ENCODE results near the gene CYTIP.

CYTIP gene

DNA sequence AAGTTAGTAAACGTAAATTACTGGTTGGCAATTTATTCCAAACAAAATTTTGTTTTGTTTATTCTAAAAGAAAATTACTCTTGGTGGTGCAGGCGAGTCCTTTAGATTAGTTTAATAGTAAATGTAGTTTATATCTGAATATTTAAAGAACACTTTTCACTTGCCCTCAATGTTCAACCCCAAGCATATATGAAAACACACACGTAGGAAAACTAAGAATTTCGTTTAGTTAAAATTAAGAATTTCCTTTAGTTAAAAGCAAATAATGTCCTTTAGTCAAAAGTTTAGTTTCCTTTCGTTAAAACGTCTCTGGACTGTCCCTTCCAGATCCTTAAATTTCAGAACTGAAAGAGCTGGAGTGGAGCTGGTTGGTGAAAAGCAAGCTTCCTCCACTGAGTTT is 19.1 kb upstream of the CYTIP start:
- no peak for DNase-seq (ENCODE audit: low read depth)

- no peak for DNase-seq (ENCODE audit: low read depth)
These were observed 17.0 kb upstream of the CYTIP start for GRCh38 chr2:157460897-157461296.

GRCh38 chr2:157460384-157460837 is 16.5 kb upstream of the CYTIP start:
- no peak for DNase-seq (ENCODE audit: low read depth)

DNA sequence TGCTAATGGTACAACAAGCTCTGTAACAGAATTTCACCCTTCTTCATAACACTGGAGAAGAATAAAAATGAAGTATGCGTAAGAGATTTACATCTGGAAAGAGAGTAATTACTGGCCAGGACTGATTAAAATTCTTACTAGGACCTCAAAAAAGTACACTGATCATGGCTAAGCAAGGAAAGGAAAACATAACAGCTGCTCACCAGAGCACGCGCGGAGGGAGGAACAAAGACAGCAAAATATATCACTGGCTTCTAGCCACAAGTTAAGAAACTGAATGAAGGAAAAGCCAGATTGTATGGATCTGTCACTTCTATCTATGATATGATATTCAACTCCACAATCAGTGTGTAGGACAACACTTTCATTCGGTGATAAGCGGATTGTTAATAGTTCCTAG is 15.6 kb upstream of the CYTIP start:
- DNase-seq (ENCODE audit: low read depth), result no peak

DNA sequence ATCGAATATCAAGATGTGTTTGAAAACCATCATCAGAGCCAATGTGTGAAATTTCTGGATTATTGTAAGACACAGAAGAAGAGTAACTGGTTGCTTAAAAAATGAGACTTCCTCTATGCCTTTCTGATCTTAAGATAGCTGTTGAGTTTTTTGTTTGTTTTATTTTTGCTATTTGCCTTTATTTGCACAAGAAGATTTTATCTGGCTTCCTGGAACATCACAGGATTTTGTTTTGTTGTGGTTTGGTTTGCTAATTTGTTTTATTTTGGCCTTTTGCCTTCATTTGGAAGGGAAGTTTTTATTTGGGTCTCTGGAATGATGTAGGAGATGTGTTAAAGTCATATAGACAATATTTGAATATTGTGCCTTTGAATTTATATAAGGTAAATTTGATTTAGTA is 3.9 kb upstream of the CYTIP start:
- no peak for DNase-seq (ENCODE audit: low read depth)

DNA sequence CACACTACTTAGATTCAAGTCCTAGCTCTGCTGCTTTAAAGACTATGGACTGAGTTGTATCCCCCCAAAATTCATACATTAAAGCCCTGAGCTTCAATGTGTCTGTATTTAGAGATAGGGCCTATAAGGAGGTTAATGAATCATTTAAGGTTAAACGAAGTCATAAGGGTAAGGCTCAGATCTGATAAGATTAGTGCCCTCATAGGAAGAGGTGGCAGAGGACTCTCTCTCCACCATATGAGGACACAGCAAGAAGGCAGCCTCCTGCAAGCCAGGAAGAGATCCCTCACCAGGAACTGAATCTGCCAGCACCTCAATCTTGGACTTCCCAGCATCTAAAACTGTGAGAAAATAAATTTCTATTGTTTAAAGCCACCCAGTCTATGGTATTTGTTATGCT is 3.1 kb upstream of the CYTIP start:
- DNase-seq (ENCODE audit: low read depth), result no peak

- DNase-seq (ENCODE audit: low read depth), result no peak
These were observed 752 bp upstream of the CYTIP start for GRCh38 chr2:157444641-157445040.

DNA sequence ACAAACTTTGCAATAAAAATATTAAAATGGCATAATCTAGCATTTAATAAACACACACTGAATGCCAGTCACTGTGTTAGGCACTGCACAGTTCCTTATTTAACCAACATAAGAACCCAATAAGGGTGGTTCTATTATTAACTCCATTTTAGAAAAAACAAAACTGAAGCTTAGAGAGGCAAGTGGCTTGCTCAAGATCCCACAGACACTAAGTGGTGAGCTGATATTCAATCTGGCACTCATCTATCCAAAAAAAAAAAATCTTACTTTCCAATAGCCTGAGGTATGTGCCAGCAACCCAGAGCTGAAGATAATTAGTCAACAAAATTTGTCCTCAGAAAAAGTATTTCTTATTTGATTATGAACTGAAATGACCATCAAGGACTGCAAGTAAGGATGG is 799 bp downstream of the CYTIP start:
- DNase-seq (ENCODE audit: low read depth), result no peak

DNA sequence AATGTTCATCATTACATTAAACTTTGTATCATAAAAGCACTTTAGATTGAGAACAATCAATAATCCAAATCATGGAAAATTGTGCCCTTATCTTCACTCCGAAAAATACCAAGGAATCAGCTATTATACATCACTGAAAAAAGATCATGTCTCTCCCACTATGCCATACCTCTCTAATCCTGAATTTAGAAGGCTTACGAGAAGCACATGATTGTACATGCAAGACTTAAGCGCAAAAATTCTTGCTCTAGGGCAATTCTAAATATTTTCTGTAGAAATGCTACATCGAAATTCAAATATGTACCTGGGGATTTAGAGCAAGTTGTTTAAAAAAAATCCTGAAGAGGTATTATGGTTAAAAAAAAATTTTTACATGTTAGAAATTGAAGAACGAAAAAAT is 1.3 kb downstream of the CYTIP start:
- no peak for DNase-seq (ENCODE audit: low read depth)

DNA sequence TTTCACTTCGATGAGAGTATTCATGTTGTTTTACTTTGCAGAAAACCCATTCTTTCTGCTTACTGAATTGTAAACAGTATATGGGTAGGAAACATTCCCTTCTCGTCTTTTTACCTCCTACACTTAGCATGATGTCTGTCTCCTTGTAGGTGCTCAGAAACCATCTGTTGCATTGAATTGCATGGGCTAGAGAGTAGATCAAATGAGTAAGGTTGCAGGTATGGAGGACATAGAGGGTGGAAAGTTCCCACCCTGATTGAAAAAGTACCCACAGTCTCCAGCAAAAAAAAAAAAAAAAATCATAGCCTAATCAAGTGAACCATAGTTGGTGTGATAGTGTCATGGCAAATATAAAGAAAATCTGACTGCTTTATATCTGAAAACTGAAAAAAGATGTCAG is 1.7 kb downstream of the CYTIP start:
- no peak for DNase-seq (ENCODE audit: low read depth)

- DNase-seq (ENCODE audit: low read depth), result no peak
These were observed 2.8 kb downstream of the CYTIP start for GRCh38 chr2:157441072-157441454.

DNA sequence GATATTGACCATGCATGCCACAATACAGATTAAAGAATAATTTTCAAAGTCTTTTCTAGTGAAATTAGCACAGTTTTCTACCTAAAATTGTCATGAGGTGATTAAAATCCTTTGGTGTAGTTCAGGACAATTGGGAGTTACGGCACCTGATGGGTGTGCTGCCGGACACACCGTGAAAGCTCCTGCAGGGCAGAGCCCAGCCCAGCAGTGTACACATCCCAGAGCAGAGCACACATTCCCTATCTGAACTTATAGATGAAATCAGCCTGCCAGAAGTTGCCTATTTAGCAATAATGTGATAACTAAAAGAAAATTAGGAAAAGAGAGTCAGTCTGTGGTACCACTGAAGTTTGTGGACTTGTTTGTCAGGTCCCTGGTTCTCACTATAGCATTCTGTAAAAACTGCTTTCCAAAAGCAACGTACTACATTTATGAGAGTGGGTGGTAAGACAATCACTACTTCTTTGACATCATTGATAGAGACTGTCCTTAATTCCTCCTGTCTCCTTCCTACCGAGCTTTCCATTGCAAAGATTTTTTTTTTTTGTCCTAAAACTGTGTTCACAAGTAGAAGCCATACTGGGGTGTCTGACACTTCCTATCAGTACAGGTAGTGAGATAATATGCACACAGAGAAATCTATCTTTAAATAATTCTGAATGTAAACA is 3.4 kb downstream of the CYTIP start:
- no peak for DNase-seq (ENCODE audit: low read depth)

GRCh38 chr2:157439824-157440186 is 4.1 kb downstream of the CYTIP start:
- no peak for DNase-seq (ENCODE audit: low read depth)

DNA sequence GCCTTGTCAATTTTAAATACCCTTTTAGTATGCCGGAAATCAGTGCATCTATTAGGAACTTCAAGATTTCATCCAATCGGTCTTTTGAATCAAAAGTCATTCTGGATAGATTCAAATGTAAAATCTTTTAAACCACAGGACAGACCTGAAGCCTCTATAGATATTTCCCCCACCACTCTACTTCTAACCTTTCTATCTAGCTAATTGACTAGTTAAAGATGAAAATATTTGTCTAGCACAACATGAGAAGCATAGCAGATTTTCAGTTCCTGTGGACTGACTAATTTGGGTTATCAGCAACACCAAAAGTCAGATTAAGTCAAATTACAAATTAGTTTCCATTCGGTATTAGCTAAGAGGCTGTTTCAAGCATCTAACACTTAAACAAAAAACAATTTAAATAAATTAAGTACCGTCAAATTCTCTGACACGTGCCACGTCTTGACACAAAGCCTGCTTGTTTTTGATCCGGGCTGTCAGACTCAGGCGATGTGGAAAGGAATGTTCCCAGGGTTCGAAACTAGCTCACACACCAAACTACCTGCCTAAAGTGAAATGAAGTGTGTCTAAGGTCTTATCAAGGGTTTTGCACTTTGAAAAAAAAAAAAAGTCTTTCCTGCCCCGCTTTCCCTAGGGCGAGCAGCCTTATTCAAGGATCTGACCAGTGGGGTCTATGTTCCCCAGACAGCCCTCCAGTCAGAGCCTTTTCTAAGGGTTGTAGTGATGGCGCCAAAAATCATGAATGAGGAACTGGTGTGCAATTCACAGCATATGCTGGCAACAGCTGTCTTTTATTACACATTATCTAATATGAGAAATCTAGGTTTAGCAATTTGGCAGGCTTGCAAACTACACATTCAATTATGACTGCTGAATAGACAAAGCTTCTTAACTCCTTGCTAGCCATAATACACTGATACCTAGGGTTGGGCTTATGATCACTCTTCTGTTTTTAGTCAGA is 4.7 kb downstream of the CYTIP start:
- DNase-seq (ENCODE audit: low read depth), result no peak

DNA sequence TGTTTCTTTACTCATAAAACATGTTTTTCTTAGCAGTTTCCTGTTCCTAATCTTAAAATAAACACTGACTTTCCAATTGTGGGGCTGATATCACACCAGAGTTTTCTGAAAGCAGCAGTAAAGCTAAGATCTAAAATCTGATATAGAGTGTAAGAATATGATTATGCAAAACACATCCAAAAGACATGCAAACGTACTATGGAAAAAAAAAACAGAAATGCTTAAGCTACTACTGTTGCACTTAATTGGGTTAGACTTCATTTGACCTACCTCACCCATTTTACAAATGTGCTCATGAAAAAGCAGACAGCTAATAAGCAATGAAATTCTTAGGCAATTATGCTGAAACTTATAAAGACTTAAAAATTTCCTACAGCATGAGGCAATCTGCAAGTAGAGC is 10.5 kb downstream of the CYTIP start:
- no peak for DNase-seq (ENCODE audit: low read depth)

DNA sequence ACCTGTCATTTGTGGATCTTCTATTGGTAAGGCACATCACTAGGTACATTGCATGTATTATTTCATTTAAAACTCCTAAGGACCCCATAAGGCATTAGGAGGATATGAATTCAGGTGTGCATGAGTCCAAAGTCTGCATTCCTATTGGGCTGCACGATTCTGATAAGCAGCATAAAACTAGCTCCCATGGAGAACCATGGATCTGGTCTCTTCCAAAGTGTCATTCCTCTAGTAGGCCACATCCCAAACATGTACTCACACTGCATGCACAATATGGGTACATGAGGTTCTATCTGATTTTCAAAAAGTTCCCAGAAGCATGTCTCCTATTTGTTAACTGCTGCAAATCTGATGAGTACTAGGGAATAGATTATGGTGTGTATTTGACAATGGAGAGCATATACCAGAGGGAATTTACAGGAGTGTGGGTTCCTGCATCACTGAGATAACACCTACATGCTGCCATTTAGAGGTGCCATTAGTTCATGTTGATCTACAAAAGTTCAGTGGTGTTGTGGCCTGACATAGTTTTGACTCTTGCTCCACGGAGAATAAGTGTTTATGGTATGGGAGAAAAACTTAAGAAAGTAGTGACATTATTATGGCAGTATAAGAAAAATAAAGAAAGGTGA is 11.3 kb downstream of the CYTIP start:
- DNase-seq (ENCODE audit: low read depth), result no peak

DNA sequence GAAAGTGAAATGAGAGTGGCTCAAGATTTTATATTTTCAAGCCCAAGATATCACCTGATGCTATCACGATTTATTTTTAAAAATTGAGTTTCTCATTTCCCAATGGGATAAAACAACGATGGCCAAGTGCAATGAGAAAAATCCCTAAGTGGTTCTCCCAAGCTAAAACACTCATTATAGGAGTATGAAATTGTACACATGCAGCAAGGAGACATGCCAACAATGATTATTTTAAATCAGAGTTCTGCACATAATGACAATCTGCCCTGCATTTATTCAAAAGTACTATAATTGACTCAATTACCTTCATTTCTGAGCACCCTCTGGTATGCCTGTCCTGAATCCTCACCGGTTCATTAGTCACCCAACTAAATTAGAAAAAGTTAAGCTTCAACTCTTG is 12.7 kb downstream of the CYTIP start:
- no peak for DNase-seq (ENCODE audit: low read depth)

- DNase-seq (ENCODE audit: low read depth), result no peak
These were observed 15.3 kb downstream of the CYTIP start for GRCh38 chr2:157428500-157429175.

- DNase-seq (ENCODE audit: low read depth), result no peak
These were observed 16.0 kb downstream of the CYTIP start for GRCh38 chr2:157427922-157428303.

GRCh38 chr2:157427003-157427921 is 16.6 kb downstream of the CYTIP start:
- no peak for DNase-seq (ENCODE audit: low read depth)

DNA sequence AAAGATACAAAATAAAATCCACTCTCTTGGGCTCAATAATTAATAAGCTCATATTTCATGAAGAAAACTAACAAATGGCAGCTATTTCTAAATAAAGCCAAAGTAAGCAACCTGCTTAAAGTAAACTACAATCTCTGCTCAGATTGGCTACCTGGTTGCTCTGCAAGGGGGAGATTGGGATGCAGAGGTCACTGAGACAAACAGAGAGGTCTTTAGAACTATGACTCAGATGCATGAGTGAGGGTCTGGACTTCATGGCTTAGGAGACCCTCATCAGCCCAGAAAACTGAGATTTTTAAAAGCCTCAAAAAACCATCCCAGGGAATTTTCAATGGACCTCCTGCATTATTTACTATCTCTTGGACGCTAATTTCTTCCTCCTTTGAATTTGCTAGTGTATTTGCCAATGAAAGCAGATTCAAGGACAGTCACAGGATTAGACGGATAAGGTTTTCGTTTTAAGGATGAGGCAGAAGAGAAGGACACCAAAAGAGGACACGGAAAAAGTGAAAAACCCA is 17.4 kb downstream of the CYTIP start:
- no peak for DNase-seq (ENCODE audit: low read depth)

All from T follicular helper cell (primary cell).